Stimulated activated CD4-positive, alpha-beta T cell treated with anti-CD3 and anti-CD28 coated beads, Interleukin-4, amount 100 ng/mL, for 48 hours (primary cell): Measurements from ENCODE around the gene SRPRB.

Source experiments
- DNase-seq, 2 donors: peaks; one replicate each; pipeline ENCODE4 v3.0.0-alpha.2; 2020; ENCODE audit warnings: low read depth in 2 of 2

The SRPRB gene

GRCh38 chr3:133805702-133806475 lies at the start of gene SRPRB:
SRPRB (plus strand) TSS chr3:133805815; CDS start chr3:133805849, 34 bp downstream.
- peak; percentile 87 to 95 for DNase-seq

- DNase-seq, result no peak
Observed at GRCh38 chr3:133756716-133757694, 48.6 kb upstream of the SRPRB start.

GRCh38 chr3:133757701-133758567 lies 47.7 kb upstream of the SRPRB start:
- DNase-seq, result no peak

- DNase-seq, result no peak
Observed at GRCh38 chr3:133758568-133758928, 47.1 kb upstream of the SRPRB start.

- no peak for DNase-seq
Observed at GRCh38 chr3:133758964-133759739, 46.5 kb upstream of the SRPRB start.

DNA sequence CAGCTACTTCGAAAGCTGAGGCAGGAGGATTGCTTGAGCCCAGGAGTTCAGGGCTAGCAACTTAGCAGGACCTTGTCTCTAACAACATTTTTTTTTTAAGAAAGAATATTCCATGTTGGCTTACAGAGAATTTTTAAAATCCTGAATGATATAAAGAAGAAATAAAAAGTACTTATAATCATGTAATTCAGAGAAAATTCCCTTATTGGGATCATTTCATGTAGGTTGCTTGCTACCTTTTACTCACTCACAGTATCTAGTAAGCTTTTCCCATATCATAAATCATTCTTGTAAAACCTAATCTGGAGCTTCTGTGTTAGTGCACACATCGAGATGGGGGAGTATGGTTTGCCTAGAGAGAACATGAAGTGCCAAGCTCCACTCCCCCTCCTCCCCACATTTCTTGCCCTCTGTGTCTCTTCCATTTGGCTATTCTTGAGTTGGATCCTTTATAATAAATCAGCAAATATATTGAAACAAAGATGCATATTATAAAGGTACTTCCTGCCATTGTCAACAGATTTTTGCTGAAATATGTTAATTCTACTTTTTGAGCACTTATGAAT lies 45.8 kb upstream of the SRPRB start:
- no peak for DNase-seq

DNA sequence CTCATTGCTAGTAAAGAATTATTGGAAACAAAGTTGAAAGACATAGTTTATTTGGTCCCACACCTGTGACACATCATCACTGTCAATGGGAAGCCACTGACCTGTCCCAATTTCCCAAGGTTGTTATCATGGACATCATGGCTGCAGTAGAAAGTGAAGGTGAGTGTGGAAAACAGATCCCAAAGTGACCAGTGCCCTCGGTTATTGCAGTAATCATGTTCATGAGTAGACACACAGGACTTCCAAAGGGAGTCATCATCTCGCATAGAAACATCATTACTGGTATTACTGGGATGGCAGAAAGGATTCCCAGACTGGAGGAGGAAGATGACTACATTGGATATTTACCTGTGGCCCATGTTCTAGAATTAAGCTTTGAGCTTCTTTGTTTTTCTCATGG lies 44.7 kb upstream of the SRPRB start:
- DNase-seq, result no peak

DNA sequence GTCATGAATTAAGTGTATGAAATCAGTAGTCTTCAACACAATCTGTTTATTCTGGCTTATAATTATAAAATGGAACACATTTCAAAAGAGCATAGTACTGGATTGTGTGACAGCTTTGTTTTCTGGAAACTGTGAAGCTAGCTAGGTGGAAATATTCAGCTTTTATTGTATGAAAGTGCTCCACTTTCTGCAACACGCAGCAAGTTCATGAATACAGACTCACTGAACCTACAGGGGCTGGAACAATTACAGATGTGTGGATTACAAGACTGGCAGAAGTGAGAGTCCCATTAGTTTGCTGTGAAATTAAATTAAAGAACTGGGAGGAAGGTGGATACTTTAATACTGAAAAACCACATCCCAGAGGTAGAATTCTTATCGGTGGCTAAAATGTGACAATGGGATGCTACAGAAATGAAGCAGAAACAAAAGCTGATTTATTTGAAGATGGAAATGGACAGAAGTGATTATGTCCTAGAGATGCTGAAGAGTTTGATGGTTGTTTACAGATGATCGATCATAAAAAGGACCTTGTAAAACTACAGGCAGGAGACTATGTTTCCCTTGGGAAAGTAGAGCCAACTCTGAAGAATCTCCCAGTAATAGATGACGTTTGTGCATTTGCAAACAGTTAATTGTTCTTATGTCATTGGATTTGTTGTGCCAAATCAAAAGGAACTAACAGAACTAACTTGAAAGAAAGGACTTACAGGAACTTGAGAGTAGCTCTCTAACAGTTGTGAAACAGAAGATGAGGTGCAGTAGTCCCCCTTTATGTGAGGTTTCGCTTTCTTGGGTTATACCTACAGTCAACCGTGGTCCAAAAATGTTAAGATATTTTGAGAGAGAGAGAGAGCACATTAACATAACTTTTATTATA lies 43.8 kb upstream of the SRPRB start:
- no peak for DNase-seq

GRCh38 chr3:133762539-133762938 lies 43.1 kb upstream of the SRPRB start:
- no peak for DNase-seq

DNA sequence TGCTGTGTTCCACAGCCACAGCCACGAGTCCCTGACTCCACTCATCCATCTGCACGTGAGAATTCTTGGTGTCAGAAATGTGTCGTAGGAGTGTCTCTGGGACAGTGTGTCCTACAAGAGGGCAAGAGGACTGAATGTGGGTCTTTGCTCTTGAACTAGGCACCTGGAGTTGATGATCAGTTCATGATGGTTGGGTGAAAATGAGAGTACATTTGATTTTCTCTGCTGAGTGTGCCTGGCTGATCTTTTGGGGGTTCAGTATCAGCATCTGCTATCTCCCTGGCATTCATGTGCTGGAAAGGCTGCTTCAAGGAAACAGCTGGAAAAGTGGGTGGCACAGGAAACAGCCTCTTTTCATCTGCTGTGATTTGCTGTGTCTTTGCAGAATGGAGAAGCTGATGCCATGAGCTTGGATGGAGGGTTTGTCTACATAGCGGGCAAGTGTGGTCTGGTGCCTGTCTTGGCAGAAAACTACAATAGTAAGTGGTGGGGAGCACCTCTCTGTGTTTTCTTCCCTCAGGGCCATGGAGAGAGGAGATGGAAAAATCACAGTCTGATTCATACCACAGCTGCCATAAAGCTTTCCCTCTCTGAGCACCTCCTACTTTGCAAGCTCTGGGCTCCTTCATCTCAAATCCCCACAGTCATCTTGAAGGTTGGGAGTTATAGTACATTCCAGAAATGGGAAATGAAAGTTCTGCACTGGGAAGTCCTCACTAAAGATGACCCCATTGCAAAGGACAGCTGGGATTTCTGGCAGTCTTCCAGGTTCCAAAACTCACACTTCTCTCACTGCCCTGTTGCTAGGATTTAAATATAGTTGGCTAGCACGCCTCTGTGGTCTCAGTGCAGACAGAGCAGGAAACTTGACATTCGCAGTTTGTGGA lies 41.6 kb upstream of the SRPRB start:
- no peak for DNase-seq

DNA sequence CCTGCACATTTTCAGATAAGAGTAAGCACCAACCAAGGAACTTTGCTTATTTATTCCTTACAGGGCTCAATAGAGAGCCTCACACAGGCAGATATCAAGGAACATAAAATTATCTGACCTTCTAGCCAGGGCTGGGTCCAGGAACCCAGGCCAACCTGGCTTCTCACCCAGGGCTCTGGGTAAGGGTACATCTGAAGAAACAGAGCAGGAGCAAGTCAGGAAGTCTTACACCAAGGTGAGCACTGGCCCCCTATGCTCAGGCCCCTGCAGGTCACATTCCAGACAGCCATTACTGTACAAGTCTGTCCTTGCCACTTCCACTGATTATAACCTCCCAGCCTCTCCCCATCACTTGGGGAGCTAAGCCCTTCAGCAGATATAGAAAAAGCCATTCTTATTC lies 40.4 kb upstream of the SRPRB start:
- DNase-seq, result no peak

DNA sequence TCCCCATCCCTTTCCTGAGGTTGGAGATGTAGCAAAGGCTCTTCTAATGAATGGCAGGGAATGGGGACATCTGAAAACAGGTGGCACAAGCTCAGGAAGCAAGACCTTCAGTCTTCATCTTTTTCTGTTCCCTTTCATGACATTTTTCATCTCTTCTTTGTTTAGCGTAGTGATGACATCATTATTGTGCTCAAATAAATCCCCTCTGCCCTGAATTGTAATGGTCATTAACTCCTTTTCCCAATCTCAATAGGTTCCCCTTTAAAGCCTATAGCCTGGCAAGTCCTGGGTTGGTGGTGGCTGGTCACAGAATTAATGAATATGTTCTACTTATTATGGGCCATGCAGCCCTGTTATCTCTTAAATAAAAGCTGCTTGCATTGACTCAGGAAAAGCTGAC lies 38.0 kb upstream of the SRPRB start:
- no peak for DNase-seq

- DNase-seq, result no peak
Observed at GRCh38 chr3:133769536-133769935, 36.1 kb upstream of the SRPRB start.

- DNase-seq, result no peak
Observed at GRCh38 chr3:133773732-133774131, 31.9 kb upstream of the SRPRB start.

- no peak for DNase-seq
Observed at GRCh38 chr3:133775309-133775708, 30.3 kb upstream of the SRPRB start.

DNA sequence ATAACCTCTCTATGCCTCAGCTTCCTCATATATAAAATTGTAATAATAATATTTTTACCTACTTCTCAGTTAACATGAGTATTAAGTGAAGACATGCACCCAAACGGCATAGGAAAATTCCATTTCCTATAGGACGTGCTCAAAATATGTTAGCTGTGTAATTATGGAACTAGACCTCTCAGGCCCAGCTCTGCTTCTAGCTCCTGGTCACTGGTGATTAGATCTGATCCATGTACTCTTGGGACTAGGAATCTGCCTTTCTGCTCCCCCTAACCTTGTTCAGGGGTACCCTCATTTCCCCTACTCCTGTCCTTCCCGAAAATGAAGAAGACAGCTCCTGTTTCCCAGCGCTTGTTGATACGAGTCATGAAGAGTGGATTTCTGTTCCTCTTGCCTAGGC lies 29.8 kb upstream of the SRPRB start:
- no peak for DNase-seq

DNA sequence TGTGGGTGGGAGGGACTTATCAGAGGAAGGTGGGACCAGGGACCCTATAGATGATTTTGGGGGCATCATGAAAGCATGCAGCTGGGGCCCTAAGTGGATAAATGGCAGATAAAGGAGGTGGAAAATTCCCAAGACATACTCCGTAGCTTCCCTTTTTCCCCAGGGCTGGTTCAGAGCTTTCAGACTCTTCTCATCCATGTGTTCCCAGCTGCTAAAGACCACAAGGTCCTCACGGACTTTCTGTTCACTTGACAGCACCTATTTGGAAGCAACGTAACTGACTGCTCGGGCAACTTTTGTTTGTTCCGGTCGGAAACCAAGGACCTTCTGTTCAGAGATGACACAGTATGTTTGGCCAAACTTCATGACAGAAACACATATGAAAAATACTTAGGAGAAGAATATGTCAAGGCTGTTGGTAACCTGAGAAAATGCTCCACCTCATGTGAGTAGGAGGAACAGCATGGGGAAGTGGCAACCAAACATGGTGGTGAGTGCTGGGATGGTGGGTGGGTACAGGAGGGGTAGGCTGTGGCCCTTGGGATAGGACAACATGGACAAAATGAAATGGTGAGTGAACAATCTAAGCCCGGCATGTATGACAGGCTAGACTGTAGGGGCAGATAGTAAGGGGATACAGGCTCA lies 28.7 kb upstream of the SRPRB start:
- no peak for DNase-seq
